HepG2 (cell line): ENCODE data around the gene MCC. TPM values are rescaled to one million over a fixed set of nuclear protein-coding genes. Genes with fewer than 3 reads are reported as not detected.
A peak's percentile ranks its signal among the peaks of the same experiment; 100 is the strongest.

Experiments
- EP300 ChIP-seq, 3 experiments: sonication (generic) in 1 of 3; formaldehyde crosslinking in 1 of 3; IDR thresholded peaks; 2 replicates each; pipeline versions ENCODE4 v1.5.1 to v1.6.1; 2011 to 2020; ENCODE audit warnings: low read depth in 2 of 3, low read length in 2 of 3, borderline replicate concordance in 1 of 3, improper control_type of control experiment in 1 of 3, mild to moderate bottlenecking in 1 of 3, missing genetic modification reagents in 1 of 3, moderate library complexity in 1 of 3
- ISL2 ChIP-seq: sonication (generic); formaldehyde crosslinking; IDR thresholded peaks from 2 replicates; pipeline ENCODE4 v1.5.0; 2020; ENCODE audit warnings: missing genetic modification reagents
- KLF6 ChIP-seq: IDR thresholded peaks from 2 replicates; pipeline ENCODE4 v1.8.0; 2016; ENCODE audit warnings: missing biosample characterization, missing genetic modification reagents
- MBNL3 ChIP-seq: fragments of 250-450 bp; sonication (Bioruptor Pico); conservative IDR thresholded peaks from 2 replicates; pipeline ENCODE4 v1.8.0; 2022; ENCODE audit warnings: mild to moderate bottlenecking, inconsistent platforms
- MIER2 ChIP-seq: IDR thresholded peaks from 2 replicates; pipeline ENCODE4 v1.6.1; 2016; ENCODE audit warnings: missing biosample characterization, missing genetic modification reagents
- REL ChIP-seq: sonication (generic); formaldehyde crosslinking; conservative IDR thresholded peaks from 2 replicates; pipeline ENCODE4 v1.8.0; 2022; ENCODE audit warnings: mild to moderate bottlenecking, missing genetic modification reagents, moderate library complexity
- SALL1 ChIP-seq: sonication (generic); formaldehyde crosslinking; IDR thresholded peaks from 2 replicates; pipeline ENCODE4 v1.8.0; 2022; ENCODE audit warnings: mild to moderate bottlenecking, missing genetic modification reagents
- TGIF2 ChIP-seq: IDR thresholded peaks from 2 replicates; pipeline ENCODE4 v1.6.1; 2016; ENCODE audit warnings: control low read depth, missing compliant biosample characterization
- ZSCAN31 ChIP-seq: sonication (generic); formaldehyde crosslinking; IDR thresholded peaks from 2 replicates; pipeline ENCODE4 v1.5.0; 2020; ENCODE audit warnings: low read depth, mild to moderate bottlenecking, missing genetic modification reagents
- polyA plus RNA-seq, 8 experiments: library from polyadenylated mRNA; depleted of rRNA in 3 of 8; stranded (reverse) in 7 of 8; unstranded in 1 of 8; fragments of >200 nt; fragmentation: Illumina TruSeq in 4 of 8; extraction: Trizol in 4 of 8; gene quantifications; 2 replicates each; pipeline versions ENCODE4 v1.2.1 to v1.2.3, GENCODE V29; 2011 to 2016; ENCODE audit warnings: low read depth in 4 of 8, missing spikeins in 1 of 8, mixed read lengths in 1 of 8; ENCODE audit not compliant: insufficient read depth in 1 of 8
- total RNA-seq, 5 experiments: library from RNA; depleted of rRNA; stranded (reverse); fragments of >200 nt; fragmentation: Illumina TruSeq; extraction: Trizol; gene quantifications; 2 replicates each; pipeline ENCODE4 v1.2.3, GENCODE V29; 2016; ENCODE audit warnings: low read depth in 1 of 5
- TF ChIP-seq, protein P1 (sequence below): sonication (generic); formaldehyde crosslinking; IDR thresholded peaks from 2 replicates; pipeline ENCODE4 v1.5.0; 2020; ENCODE audit warnings: mild to moderate bottlenecking, missing genetic modification reagents, borderline replicate concordance
- TF ChIP-seq, protein P2 (sequence below): sonication (generic); formaldehyde crosslinking; conservative IDR thresholded peaks from 2 replicates; pipeline ENCODE4 v1.4.0; 2020; ENCODE audit warnings: missing genetic modification reagents
- TF ChIP-seq, protein P3 (sequence below): sonication (generic); formaldehyde crosslinking; conservative IDR thresholded peaks from 2 replicates; pipeline ENCODE4 v1.8.1; 2023; ENCODE audit warnings: missing genetic modification reagents
- TF ChIP-seq, protein P4 (sequence below): sonication (generic); formaldehyde crosslinking; IDR thresholded peaks from 2 replicates; pipeline ENCODE4 v1.5.0; 2020; ENCODE audit warnings: mild to moderate bottlenecking, missing genetic modification reagents

The MCC gene
- total and polyA plus RNA-seq, 2 of the 13 experiments (the other 11 are each of a cell fraction or from before 2014, with no cell fraction given): 0.55 to 2.4 TPM

DNA sequence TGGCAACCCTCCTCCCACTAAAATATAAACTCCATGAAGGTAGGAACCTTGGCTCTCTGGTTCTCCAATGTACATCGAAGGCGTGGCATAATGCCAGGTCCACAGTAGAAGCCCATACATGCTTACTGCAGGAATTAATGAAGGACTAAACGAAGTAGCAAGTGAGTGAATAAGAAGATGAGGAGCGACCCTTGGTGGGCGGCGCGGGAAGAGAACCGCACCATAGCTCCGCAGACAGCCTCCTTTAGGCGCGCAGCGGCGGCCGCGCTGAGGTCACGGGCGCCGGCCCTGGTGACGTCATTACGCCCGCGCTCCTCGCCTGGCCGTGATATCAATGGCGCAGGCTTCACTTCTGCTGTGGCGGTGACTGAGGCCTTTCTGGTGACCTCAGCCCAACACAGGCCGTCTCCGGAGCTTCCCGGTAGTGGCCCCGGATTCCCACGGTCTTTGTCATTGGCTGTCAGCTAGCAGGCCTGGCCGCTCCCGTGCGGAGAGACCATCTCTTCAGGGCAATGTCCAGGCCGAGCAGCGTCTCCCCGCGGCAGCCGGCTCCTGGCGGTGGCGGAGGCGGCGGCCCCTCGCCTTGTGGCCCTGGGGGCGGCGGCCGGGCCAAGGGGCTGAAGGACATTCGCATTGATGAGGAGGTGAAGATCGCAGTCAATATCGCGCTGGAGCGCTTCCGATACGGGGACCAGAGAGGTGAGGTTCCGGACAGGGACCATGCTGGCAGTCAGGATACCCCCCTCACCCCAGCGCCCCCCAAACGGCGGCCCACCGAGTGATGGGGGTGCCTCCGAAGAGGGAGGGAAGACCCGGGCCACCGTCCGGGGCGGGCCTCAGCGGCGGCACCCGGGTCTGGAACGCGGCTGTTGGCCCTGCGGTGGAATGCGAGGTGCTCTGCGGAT is 25.4 kb upstream of the MCC start, which contains the start of gene YTHDC2 (continued):
- TF ChIP-seq, protein P1, sequence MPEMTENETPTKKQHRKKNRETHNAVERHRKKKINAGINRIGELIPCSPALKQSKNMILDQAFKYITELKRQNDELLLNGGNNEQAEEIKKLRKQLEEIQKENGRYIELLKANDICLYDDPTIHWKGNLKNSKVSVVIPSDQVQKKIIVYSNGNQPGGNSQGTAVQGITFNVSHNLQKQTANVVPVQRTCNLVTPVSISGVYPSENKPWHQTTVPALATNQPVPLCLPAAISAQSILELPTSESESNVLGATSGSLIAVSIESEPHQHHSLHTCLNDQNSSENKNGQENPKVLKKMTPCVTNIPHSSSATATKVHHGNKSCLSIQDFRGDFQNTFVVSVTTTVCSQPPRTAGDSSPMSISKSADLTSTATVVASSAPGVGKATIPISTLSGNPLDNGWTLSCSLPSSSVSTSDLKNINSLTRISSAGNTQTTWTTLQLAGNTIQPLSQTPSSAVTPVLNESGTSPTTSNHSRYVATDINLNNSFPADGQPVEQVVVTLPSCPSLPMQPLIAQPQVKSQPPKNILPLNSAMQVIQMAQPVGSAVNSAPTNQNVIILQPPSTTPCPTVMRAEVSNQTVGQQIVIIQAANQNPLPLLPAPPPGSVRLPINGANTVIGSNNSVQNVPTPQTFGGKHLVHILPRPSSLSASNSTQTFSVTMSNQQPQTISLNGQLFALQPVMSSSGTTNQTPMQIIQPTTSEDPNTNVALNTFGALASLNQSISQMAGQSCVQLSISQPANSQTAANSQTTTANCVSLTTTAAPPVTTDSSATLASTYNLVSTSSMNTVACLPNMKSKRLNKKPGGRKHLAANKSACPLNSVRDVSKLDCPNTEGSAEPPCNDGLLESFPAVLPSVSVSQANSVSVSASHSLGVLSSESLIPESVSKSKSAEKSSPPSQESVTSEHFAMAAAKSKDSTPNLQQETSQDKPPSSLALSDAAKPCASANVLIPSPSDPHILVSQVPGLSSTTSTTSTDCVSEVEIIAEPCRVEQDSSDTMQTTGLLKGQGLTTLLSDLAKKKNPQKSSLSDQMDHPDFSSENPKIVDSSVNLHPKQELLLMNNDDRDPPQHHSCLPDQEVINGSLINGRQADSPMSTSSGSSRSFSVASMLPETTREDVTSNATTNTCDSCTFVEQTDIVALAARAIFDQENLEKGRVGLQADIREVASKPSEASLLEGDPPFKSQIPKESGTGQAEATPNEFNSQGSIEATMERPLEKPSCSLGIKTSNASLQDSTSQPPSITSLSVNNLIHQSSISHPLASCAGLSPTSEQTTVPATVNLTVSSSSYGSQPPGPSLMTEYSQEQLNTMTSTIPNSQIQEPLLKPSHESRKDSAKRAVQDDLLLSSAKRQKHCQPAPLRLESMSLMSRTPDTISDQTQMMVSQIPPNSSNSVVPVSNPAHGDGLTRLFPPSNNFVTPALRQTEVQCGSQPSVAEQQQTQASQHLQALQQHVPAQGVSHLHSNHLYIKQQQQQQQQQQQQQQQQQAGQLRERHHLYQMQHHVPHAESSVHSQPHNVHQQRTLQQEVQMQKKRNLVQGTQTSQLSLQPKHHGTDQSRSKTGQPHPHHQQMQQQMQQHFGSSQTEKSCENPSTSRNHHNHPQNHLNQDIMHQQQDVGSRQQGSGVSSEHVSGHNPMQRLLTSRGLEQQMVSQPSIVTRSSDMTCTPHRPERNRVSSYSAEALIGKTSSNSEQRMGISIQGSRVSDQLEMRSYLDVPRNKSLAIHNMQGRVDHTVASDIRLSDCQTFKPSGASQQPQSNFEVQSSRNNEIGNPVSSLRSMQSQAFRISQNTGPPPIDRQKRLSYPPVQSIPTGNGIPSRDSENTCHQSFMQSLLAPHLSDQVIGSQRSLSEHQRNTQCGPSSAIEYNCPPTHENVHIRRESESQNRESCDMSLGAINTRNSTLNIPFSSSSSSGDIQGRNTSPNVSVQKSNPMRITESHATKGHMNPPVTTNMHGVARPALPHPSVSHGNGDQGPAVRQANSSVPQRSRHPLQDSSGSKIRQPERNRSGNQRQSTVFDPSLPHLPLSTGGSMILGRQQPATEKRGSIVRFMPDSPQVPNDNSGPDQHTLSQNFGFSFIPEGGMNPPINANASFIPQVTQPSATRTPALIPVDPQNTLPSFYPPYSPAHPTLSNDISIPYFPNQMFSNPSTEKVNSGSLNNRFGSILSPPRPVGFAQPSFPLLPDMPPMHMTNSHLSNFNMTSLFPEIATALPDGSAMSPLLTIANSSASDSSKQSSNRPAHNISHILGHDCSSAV (CRISPR knock-in tag): no peak
- no peak for TF ChIP-seq MBNL3 (CRISPR knock-in tag)
- peak; percentile 54; the same call in 1 of the 2 replicates for TF ChIP-seq MIER2 (CRISPR knock-in tag)
- TF ChIP-seq, protein P2, sequence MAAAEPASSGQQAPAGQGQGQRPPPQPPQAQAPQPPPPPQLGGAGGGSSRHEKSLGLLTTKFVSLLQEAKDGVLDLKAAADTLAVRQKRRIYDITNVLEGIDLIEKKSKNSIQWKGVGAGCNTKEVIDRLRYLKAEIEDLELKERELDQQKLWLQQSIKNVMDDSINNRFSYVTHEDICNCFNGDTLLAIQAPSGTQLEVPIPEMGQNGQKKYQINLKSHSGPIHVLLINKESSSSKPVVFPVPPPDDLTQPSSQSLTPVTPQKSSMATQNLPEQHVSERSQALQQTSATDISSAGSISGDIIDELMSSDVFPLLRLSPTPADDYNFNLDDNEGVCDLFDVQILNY (CRISPR knock-in tag): peak; percentile 56; the same call in 1 of the 2 replicates
- no peak for TF ChIP-seq EP300 (IDR thresholded peaks at IDR 0.05; ENCODE audit: low read depth in 2 of 2, low read length in 2 of 2)
- no peak for TF ChIP-seq EP300 (CRISPR knock-in tag; IDR thresholded peaks at IDR 0.05; ENCODE audit: borderline replicate concordance)
- peak; percentile 89 for TF ChIP-seq SALL1
- TF ChIP-seq, protein P3, sequence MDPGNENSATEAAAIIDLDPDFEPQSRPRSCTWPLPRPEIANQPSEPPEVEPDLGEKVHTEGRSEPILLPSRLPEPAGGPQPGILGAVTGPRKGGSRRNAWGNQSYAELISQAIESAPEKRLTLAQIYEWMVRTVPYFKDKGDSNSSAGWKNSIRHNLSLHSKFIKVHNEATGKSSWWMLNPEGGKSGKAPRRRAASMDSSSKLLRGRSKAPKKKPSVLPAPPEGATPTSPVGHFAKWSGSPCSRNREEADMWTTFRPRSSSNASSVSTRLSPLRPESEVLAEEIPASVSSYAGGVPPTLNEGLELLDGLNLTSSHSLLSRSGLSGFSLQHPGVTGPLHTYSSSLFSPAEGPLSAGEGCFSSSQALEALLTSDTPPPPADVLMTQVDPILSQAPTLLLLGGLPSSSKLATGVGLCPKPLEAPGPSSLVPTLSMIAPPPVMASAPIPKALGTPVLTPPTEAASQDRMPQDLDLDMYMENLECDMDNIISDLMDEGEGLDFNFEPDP (CRISPR knock-in tag): no peak
- TF ChIP-seq REL (CRISPR knock-in tag): peak; percentile 74; the same call in 1 of the 2 replicates
- TF ChIP-seq, protein P4, sequence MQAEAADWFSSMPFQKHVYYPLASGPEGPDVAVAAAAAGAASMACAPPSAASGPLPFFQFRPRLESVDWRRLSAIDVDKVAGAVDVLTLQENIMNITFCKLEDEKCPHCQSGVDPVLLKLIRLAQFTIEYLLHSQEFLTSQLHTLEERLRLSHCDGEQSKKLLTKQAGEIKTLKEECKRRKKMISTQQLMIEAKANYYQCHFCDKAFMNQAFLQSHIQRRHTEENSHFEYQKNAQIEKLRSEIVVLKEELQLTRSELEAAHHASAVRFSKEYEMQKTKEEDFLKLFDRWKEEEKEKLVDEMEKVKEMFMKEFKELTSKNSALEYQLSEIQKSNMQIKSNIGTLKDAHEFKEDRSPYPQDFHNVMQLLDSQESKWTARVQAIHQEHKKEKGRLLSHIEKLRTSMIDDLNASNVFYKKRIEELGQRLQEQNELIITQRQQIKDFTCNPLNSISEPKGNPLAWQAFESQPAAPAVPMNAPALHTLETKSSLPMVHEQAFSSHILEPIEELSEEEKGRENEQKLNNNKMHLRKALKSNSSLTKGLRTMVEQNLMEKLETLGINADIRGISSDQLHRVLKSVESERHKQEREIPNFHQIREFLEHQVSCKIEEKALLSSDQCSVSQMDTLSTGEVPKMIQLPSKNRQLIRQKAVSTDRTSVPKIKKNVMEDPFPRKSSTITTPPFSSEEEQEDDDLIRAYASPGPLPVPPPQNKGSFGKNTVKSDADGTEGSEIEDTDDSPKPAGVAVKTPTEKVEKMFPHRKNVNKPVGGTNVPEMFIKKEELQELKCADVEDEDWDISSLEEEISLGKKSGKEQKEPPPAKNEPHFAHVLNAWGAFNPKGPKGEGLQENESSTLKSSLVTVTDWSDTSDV (CRISPR knock-in tag): no peak
- TF ChIP-seq ZSCAN31: no peak
- peak; percentile 68; the same call in 1 of the 2 replicates for TF ChIP-seq TGIF2 (CRISPR knock-in tag)
- TF ChIP-seq ISL2 (CRISPR knock-in tag): peak; percentile 73
- peak; percentile 76 for TF ChIP-seq KLF6 (CRISPR knock-in tag)
